GM18907 (cell line): ENCODE results near the gene GPR183.
A peak's percentile ranks its signal among the peaks of the same experiment; 100 is the strongest.

Experiments
- ATAC-seq: cut with Tn5 transposase; IDR thresholded peaks from one replicate; pipeline ENCODE4 v1.9.1; 2021; ENCODE audit warnings: mild to moderate bottlenecking, moderate library complexity; ENCODE audit not compliant: unreplicated experiment

The GPR183 gene

GRCh38 chr13:99272481-99272880, 34.7 kb downstream of the GPR183 start:
- ATAC-seq, result no peak

GRCh38 chr13:99271249-99271648, 36.0 kb downstream of the GPR183 start:
- ATAC-seq, result no peak

- ATAC-seq, result no peak
Measured at GRCh38 chr13:99270518-99270917, 36.7 kb downstream of the GPR183 start.

GRCh38 chr13:99269627-99270241, 37.5 kb downstream of the GPR183 start:
- peak; percentile 81 for ATAC-seq

- ATAC-seq, result no peak
Measured at GRCh38 chr13:99268822-99269221, 38.4 kb downstream of the GPR183 start.

GRCh38 chr13:99267927-99268326, 39.3 kb downstream of the GPR183 start:
- ATAC-seq, result no peak

- no peak for ATAC-seq
Measured at GRCh38 chr13:99266827-99267226, 40.4 kb downstream of the GPR183 start.

- ATAC-seq, result no peak
Measured at GRCh38 chr13:99265821-99266426, 41.3 kb downstream of the GPR183 start.

GRCh38 chr13:99265162-99265800, 41.9 kb downstream of the GPR183 start:
- no peak for ATAC-seq

- ATAC-seq, result no peak
Measured at GRCh38 chr13:99264051-99264450, 43.1 kb downstream of the GPR183 start.

- no peak for ATAC-seq
Measured at GRCh38 chr13:99263126-99263785, 43.9 kb downstream of the GPR183 start.

GRCh38 chr13:99261059-99261458, 46.1 kb downstream of the GPR183 start:
- ATAC-seq, result no peak

- no peak for ATAC-seq
Measured at GRCh38 chr13:99260216-99260615, 47.0 kb downstream of the GPR183 start.

- ATAC-seq, result peak; percentile 62
Measured at GRCh38 chr13:99258946-99259345, 48.3 kb downstream of the GPR183 start.

GRCh38 chr13:99258210-99258860, 48.9 kb downstream of the GPR183 start, which contains the start of gene GPR18:
Gene GPR18 (minus strand): TSS chr13:99258379. CDS start chr13:99255872, 2,507 bp downstream.
- ATAC-seq, result peak; percentile 90

- ATAC-seq, result no peak
Measured at GRCh38 chr13:99257291-99257690, 49.9 kb downstream of the GPR183 start.

- no peak for ATAC-seq
Measured at GRCh38 chr13:99256709-99257108, 50.5 kb downstream of the GPR183 start.

GRCh38 chr13:99256283-99256682, 50.9 kb downstream of the GPR183 start:
- ATAC-seq, result no peak

- ATAC-seq, result no peak
Measured at GRCh38 chr13:99255271-99255670, 51.9 kb downstream of the GPR183 start.

GRCh38 chr13:99254830-99255229, 52.4 kb downstream of the GPR183 start:
- no peak for ATAC-seq

GRCh38 chr13:99251921-99252320, 55.3 kb downstream of the GPR183 start:
- no peak for ATAC-seq
